Measurements from ENCODE around the gene TRAPPC2.

The TRAPPC2 gene

GRCh38 chrX:13664020-13664419 lies 70.4 kb downstream of the TRAPPC2 start:
- no peak for DNase-seq

GRCh38 chrX:13662355-13662791 lies 72.0 kb downstream of the TRAPPC2 start:
- no peak for DNase-seq

All from NCI-H1436 (cell line).